Erythroblast (primary cell): Measurements from ENCODE around the gene YAF2.

Source experiments
- GATA1 ChIP-seq: IDR thresholded peaks from 2 replicates; pipeline ENCODE4 v1.6.1; 2011; ENCODE audit warnings: low read depth, mild to moderate bottlenecking, control low read depth, low read length, moderate library complexity
- POLR2A ChIP-seq: IDR thresholded peaks from 2 replicates; pipeline ENCODE4 v1.6.1; 2011; ENCODE audit warnings: mild to moderate bottlenecking, low read length

GRCh38 chr12:42266579-42267230, 28.7 kb upstream of the YAF2 start:
- TF ChIP-seq POLR2A, result no peak
- TF ChIP-seq GATA1, result no peak
